ENCODE data around the gene SUV39H1.

Gene SUV39H1

GRCh38 chrX:48747415-48748016 is 51.0 kb downstream of the SUV39H1 start:
- no peaks in the 10 kb centered on the region for H3K27me3 ChIP-seq (ENCODE audit: insufficient read depth, low read depth)
- no peaks in the 10 kb centered on the region for H3K36me3 ChIP-seq (ENCODE audit: insufficient read depth)
- H3K4me3 ChIP-seq (IDR thresholded peaks at IDR 0.05; ENCODE audit: insufficient read depth, low read depth, low read length), result no peak overlapping the region
- no peaks in the 10 kb centered on the region for H4K20me1 ChIP-seq (ENCODE audit: insufficient read depth)
- no peaks in the 10 kb centered on the region for H3K4me1 ChIP-seq (ENCODE audit: low read depth, poor library complexity, severe bottlenecking)
- H3K9ac ChIP-seq, result no peak overlapping the region
- H3K4me2 ChIP-seq, result no peak overlapping the region
- TF ChIP-seq, protein P1, sequence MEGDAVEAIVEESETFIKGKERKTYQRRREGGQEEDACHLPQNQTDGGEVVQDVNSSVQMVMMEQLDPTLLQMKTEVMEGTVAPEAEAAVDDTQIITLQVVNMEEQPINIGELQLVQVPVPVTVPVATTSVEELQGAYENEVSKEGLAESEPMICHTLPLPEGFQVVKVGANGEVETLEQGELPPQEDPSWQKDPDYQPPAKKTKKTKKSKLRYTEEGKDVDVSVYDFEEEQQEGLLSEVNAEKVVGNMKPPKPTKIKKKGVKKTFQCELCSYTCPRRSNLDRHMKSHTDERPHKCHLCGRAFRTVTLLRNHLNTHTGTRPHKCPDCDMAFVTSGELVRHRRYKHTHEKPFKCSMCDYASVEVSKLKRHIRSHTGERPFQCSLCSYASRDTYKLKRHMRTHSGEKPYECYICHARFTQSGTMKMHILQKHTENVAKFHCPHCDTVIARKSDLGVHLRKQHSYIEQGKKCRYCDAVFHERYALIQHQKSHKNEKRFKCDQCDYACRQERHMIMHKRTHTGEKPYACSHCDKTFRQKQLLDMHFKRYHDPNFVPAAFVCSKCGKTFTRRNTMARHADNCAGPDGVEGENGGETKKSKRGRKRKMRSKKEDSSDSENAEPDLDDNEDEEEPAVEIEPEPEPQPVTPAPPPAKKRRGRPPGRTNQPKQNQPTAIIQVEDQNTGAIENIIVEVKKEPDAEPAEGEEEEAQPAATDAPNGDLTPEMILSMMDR (conservative IDR thresholded peaks at IDR 0.05; ENCODE audit: low read depth, low read length), result no peak
- H3K79me2 ChIP-seq (ENCODE audit: insufficient read depth, low read depth), result no peaks in the 10 kb centered on the region
- no peak overlapping the region for H2AFZ ChIP-seq (ENCODE audit: low read depth)
- no peak overlapping the region for H3K27ac ChIP-seq

DNA sequence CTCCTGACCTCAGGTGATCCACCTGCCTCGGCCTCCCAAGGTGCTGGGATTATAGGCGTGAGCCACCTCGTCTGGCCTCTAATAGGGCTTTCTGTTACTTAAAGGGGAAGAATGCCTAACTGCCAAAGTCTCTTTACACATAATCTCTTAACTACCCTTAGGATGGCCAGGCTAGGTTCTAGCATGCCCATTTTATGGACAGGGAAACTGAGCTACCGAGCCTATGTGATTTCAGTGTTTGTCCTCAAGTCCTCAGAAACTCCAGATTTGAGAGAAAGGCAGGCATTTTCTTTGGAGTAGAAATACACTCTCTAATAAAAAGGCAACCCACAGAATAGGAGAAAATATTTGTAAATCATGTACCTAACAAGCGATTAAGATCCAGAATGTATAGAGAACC is 52.6 kb downstream of the SUV39H1 start:
- Histone ChIP-seq H3K79me2 (ENCODE audit: insufficient read depth, low read depth) (no peaks in the 10 kb centered on the region), H3K27me3 (ENCODE audit: insufficient read depth, low read depth) (no peaks in the 10 kb centered on the region), H3K27ac (no peak overlapping the region), H3K4me3 (IDR thresholded peaks at IDR 0.05; ENCODE audit: insufficient read depth, low read depth, low read length) (no peak overlapping the region), H2AFZ (ENCODE audit: low read depth) (no peak overlapping the region), H4K20me1 (ENCODE audit: insufficient read depth) (no peaks in the 10 kb centered on the region), H3K4me2 (no peak overlapping the region), H3K36me3 (ENCODE audit: insufficient read depth) (no peaks in the 10 kb centered on the region), H3K9ac (no peak overlapping the region), H3K4me1 (ENCODE audit: low read depth, poor library complexity, severe bottlenecking) (no peaks in the 10 kb centered on the region)
- TF ChIP-seq, protein P1 (conservative IDR thresholded peaks at IDR 0.05; ENCODE audit: low read depth, low read length), result no peak

- TF ChIP-seq, protein P1 (conservative IDR thresholded peaks at IDR 0.05; ENCODE audit: low read depth, low read length), result no peak
- Histone ChIP-seq H3K36me3 (ENCODE audit: insufficient read depth) (no peaks in the 10 kb centered on the region), H3K27me3 (ENCODE audit: insufficient read depth, low read depth) (no peaks in the 10 kb centered on the region), H3K4me1 (ENCODE audit: low read depth, poor library complexity, severe bottlenecking) (no peaks in the 10 kb centered on the region), H2AFZ (ENCODE audit: low read depth) (no peak overlapping the region), H3K4me2 (no peak overlapping the region), H3K9ac (no peak overlapping the region), H3K4me3 (IDR thresholded peaks at IDR 0.05; ENCODE audit: insufficient read depth, low read depth, low read length) (no peak overlapping the region), H3K27ac (no peak overlapping the region), H4K20me1 (ENCODE audit: insufficient read depth) (no peaks in the 10 kb centered on the region), H3K79me2 (ENCODE audit: insufficient read depth, low read depth) (no peaks in the 10 kb centered on the region)
Measured at GRCh38 chrX:48751343-48751742, 54.8 kb downstream of the SUV39H1 start.

DNA sequence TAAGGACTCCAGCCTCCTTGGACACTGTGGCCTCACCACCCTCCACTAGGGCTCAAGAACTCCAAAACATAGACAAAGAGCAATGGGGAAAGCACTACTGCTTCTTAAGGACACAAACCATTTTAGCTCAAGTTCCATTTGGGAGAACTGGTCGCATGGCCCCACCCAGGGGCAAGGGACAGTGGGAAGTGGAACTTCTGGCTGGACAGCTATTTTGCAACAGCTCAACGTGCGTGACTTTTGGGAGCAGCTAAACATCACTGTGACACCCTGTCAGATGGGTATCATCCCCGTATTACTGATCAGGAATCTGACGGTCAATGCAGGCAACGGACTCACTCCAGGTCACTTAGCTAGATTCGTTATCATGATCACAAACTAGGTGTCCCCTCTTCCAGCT is 56.0 kb downstream of the SUV39H1 start:
- Histone ChIP-seq H3K4me1 (ENCODE audit: low read depth, poor library complexity, severe bottlenecking) (no peaks in the 10 kb centered on the region), H3K36me3 (ENCODE audit: insufficient read depth) (no peaks in the 10 kb centered on the region), H3K27ac (no peak overlapping the region), H4K20me1 (ENCODE audit: insufficient read depth) (no peaks in the 10 kb centered on the region), H3K4me2 (no peak overlapping the region), H3K4me3 (IDR thresholded peaks at IDR 0.05; ENCODE audit: insufficient read depth, low read depth, low read length) (no peak overlapping the region), H3K27me3 (ENCODE audit: insufficient read depth, low read depth) (no peaks in the 10 kb centered on the region), H3K79me2 (ENCODE audit: insufficient read depth, low read depth) (no peaks in the 10 kb centered on the region), H2AFZ (ENCODE audit: low read depth) (no peak overlapping the region), H3K9ac (no peak overlapping the region)
- TF ChIP-seq, protein P1 (conservative IDR thresholded peaks at IDR 0.05; ENCODE audit: low read depth, low read length), result no peak
